GF-D8 (cell line): ENCODE measurements around the gene EIF5A2.
"Not testable (repeated sequence)": the region's sequence is repeated elsewhere in the genome, so short reads cannot be mapped to it uniquely, and the experiment has no call there.

Experiments
- DNase-seq: peaks from one replicate; lab custom pipeline; 2025; lab: John Stamatoyannopoulos, UW

Gene EIF5A2

DNA sequence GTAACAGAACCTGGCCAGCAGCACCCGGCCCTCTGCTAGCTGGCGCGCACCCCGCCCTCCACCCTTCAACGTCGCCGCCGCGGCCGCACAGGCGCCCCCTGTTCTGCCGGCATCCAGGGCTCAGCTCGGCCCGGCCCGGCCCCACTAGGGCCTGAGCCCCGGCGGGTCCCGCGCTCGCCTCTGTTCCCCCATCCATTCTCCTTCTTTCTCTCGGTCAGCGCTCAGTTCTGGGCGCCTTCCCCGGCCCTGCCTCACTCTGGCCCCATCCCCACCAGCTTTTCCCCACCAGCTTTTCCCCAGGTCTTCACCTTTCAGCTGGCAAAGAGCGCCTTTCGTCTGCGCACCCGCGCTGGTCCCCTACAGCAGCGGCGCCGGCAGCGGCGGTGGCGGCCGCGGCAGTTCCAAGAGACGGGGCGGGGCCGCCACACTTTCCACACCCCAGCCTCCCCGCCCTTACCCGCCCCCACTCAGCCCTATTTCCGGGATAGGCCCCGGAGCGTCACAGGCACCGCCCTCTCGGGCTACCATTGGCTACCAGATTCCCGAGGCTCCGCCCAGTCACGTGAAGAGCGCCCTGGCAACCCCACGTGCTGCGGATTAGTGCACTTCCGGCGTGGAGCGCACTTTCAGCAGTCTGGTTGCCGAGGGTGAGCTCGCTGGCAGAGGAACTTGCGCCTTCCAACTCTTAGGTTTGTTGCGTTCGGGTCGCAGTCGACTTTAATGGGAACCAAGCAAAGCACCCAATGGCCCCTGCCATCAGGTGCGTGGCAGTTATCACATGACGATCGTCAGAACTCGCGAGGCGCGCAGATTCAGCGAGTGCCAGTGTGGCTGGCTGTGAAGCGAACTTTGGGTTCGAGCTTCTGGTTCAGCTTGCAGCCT lies at the start of gene EIF5A2:
TSS of gene EIF5A2 (minus strand) at position 403 of the 882 bp plus-strand sequence. CDS start 831 bp downstream, outside the sequence.
- DNase-seq = peak; percentile 92

DNA sequence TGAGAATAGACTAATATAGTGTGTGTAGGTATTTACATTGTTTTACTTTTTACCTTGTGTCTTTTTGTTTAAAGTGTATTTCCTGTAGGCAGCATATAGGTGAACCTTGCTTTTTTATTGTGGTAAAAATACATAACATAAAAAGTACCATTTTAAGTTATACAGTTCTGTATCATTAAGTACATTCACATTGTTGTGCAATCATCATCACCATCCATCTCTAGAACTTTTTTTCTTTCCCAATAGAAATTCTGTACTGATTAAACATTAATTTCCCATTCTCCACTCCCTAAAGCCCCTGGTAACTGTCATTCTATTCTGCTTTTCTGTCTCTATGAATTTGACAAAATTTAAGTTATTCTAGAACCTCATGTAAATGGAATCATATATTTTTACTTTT lies 48.2 kb upstream of the EIF5A2 start:
- DNase-seq = no peak

DNA sequence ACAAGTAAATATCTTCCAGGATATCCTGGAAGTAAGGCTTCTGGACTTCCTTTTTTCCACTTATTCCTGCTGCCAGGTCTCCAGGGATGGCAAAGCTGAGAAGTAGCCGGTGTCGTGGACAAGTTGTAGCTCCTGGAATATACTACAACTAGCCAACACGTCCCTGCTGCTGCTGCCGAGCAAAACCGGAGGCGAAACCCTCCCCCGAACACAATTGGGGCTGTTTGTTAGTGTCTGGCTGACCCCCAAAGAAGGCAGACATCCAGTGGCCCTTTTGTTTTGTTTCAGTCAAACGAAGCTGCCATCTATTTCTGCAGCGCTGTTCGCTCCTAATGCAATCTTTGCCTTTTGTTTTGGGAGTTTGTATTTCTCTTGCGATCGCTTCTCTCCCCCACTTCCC lies 45.3 kb upstream of the EIF5A2 start:
- no peak for DNase-seq

DNA sequence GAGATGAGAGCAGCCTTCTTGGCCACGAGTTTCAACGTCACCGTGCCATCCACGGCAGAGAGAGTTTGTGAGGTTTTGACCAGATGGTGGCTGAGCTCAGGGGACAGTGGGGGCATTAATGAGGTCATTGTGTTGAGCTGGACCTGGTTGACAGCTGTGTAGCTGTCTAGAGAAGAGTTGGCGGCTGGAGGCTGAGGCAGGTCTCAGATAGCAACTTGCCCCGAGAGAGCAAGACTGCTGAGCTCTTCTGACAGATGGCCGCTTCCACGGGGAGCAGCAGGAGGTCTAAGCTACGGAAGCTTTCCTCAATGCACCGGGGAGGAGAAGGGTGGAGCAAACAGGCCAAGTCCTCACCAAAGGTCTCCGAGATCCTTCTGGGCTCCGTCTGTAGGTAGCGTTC lies 44.8 kb upstream of the EIF5A2 start:
- DNase-seq = no peak

DNA sequence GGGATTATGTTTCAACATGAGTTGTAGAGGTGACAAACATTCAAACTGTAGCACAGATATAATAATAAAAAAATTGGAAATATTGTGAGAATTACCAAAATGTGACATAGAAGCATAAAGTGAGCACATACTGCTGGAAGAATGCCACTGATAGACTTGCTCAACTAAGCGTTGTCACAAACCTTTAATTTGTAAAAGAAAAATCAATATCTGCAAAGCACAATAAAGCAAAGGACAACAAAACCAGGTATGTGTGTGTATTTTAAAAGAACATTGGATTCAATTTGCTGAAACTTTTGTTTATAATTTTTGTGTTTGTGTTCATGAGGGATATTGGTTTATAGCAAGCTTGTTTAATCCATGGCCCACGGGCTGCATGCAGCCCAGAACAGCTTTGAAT lies 40.8 kb upstream of the EIF5A2 start:
- DNase-seq = no peak

DNA sequence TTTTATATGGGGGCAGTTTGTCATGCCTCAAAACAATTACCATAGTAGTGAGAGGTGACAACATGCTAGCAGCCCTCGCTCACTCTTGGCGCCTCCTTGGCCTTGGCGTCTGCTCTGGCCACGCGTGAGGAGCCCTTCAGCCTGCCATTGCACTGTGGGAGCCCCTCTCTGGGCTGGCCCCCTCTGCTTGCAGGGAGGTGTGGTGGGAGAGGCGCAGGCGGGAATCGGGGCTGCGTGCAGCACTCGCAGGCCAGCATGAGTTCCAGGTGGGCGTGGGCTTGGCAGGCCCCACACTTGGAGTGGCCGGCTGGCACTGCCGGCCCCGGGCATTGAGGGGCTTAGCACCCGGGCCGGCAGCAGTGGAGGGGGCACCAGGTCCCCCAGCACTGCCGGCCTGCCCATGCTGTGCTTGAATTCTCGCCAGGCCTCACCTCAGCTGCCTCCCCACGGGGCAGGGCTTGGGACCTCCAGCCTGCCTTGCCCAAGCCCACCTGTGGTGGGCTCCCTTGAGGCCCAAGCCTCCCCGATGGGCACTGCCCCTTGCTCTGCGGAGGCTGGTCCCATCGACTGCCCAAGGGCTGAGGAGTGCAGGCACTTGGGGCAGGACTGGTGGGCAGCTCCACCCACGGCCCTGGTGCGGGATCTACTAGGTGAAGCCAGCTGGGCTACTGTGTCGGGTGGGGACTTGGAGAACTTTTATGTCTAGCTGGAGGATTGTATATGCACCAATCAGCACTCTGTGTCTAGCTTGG lies 38.8 kb upstream of the EIF5A2 start:
- DNase-seq = no peak

DNA sequence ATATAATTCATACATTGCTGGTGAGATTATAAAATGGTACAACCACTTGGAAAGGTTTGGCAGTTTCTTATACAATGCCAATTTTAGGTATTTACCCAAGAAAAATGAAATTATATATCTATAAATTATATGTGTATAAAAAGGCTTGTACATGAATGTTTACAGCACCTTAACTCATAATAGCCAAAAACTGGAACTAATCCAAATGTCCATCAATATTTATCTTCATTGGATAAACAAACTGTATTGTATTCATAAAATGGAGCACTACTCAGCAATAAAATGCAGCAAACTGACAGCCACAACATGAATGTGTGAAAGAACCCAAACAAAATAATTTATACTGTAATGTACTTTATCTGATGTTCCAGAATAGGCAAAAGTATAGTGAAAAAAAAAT lies 33.6 kb upstream of the EIF5A2 start:
- DNase-seq = no peak

DNA sequence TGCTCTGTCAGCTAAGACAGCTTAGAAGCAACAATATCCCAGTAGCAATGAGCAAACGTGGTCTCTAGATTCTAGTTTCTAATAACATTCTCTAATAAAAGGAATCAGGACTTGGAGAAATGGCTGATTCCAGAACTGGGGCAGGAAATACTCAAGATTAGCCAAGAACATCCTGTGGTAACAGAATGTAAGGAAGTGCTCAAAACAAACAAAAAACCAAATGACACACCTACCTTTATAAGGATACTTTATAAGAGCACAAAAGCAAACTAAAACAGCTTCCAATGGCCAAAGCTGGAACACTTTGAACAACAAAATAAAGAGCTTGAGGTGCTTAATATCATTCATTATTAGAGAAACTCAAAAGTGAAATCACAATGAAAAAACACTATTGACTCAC lies 33.1 kb upstream of the EIF5A2 start:
- DNase-seq = no peak

DNA sequence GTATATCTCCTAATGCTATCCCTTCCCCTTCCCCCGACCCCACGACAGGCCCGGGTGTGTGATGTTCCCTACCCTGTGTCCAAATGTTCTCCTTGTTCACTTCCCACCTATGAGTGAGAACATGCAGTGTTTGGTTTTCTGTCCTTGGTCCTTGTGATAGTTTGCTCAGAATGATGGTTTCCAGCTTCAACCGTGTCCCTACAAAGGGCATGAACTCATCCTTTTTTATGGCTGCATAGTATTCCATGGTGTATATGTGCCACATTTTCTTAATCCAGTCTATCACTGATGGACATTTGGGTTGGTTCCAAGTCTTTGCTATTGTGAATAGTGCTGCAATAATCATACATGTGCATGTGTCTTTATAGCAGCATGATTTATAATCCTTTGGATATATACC lies 24.6 kb upstream of the EIF5A2 start:
- not testable (repeated sequence) for DNase-seq

DNA sequence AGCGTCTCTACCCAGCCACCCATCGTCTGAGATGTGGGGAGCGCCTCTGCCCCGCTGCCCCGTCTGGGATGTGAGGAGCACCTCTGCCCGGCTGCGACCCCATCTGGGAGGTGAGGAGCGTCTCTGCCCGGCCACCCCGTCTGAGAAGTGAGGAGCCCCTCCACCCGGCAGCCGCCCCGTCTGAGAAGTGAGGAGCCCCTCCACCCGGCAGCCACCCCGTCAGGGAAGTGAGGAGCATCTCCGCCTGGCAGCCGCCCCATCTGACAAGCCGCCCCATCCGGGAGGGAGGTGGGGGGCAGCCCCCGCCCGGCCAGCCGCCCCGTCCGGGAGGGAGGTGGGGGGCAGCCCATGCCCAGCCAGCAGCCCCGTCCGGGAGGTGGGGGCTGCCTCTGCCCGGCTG lies 15.1 kb upstream of the EIF5A2 start:
- not testable (repeated sequence) for DNase-seq

DNA sequence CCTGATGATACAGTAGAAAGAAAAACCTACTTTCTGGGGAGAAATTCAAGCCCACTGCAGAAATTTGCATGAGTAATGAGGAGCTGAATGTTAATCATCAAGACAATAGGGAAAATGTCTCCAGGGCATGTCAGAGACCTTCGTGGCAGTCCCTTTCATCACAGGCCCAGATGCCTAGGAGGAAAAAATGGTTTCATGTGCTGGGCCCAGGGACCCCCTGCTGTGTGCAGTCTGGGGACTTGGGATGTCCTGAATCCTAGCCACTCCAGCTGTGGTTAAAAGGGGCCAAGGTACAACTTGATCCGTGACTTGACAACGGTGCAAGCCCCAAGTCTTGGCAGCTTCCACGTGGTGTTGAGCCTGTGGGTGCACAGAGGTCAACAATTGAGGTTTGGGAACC lies 10.3 kb upstream of the EIF5A2 start:
- DNase-seq = no peak

DNA sequence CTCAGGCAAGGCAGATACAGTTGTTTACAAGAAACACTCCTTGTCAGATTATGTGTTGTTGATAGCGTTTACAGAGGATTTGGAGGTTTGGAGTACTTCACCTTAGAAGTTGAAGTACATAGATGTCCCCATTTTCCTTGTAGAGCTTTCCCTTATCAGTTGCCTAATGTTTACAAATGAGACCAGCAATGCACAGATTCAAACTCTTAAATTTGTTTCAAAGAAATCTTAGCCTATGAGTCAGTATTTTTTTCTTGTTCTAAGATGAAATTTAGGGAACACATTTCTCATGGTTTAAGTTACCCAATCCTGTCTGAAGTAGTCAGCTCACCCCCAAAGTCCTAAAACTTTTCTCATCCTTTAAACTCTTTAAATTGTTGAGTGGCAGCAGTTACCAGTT lies 6.3 kb upstream of the EIF5A2 start:
- no peak for DNase-seq

DNA sequence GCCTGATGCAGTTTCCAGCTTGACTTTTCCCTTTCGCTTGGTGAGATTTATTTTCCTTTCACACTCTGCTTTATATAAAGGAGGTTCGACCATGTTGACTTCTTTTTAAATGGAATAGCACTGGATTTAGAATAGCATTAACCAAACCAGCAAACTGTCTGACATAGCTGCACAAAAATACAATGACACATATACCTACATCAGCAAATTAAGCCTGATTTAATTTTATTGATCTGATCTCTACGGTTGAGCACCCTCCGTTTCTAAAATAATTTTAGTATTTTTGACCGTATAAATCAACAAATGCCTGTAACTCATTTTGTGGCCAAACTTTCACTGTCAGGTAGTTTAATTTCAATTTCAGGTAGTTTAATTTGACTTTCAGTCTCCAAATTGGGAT lies 5.8 kb upstream of the EIF5A2 start:
- no peak for DNase-seq

DNA sequence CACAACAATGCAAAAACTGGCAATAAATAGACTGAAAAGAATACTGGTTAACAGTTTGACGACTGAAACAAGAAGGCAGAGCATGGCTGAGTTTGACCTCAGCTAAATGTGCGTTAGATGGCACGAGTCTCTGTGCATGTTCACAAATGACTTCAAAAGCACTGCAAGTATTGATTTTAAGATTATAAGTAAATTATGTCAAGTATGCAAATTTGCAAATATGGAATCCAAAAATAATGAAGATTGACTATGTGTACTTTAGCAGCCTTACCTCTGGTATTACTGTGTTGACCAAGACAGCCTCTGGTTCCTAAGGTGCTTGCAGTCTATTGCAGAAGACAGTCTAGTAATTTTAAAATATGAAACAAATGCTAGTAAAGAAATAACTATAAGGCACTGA lies 2.6 kb upstream of the EIF5A2 start:
- no peak for DNase-seq

DNA sequence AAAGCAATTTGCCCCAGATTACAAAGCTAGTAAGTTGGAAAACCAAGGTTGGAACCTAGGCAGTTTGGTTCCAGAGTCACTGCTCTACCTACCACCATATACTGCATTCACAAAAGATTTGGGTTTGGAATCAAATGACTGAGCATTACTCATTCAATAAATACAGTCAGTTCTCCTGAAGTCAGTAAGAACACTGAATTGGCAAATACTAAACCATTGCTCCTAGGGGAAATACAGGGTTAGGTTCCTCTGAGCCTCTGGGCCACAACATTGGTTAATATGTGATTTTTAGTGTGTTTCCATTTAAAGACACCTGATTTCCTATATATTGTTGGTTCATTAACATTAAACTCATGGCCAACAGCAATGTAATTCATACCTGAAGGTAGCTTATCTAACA lies 2.1 kb upstream of the EIF5A2 start:
- no peak for DNase-seq

DNA sequence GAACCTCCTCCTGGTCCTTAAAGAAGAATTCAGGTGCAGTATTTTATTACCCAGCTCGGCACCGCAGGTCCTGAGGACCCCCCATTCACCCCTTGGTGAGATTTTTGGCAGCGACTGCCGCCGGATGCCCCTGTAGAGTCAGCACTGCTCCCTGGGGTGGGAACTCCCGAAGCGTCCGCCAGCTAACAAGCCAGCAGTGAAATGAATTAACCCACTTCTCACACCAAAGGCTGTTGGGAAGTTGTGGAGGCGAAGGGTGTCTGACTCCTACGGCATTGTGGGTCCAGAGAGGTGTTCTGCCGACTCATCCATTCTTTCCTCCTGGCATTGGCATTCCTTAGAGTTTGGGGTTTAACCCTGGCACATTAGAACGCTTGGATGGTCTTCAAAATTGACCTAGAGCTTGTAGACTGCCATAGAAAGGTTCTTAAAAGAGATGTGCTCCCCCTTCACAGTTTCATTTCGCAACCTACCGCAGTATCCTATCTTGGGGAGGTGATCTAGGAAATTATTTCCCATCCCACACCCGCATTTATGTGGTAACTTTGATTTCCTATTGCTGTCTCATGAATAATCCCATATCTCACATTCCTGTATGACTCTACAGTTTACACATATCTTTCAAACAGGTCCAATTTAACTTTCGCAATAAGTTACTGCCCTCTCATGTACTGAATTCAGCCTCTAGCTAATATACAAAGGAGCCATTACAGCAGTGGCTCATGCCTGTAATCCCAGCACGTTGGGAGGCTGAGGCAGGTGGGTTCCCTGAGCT lies 879 bp upstream of the EIF5A2 start:
- DNase-seq = peak; percentile 66

DNA sequence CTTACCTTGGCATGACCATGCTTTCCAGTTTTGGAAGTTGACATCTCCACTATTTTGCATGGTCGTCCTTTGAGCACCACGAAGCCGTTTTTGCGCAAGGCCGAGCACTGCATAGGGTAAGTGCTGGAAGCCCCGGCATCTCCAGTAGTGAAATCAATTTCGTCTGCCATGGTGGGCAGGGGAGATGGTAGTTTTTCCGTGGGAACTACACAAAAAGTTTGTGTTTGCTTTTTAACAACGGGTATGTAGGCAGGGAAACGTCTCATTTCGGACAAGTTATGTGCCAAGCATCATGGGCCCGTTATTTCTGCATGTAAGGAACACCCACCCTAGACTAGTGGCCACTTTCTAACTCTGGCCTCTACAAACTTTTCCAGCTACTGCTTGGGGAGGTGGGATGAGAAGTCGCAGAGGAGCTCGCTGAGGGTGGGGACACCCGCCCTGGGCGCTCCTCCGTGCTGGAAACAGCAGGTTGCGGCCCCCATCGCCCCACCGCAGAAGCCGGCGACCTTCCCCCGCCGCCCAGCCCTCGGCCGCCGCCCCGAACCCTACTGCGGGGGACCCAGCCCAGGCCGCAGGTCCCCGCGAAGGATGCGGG lies 701 bp downstream of the EIF5A2 start:
- DNase-seq = no peak

DNA sequence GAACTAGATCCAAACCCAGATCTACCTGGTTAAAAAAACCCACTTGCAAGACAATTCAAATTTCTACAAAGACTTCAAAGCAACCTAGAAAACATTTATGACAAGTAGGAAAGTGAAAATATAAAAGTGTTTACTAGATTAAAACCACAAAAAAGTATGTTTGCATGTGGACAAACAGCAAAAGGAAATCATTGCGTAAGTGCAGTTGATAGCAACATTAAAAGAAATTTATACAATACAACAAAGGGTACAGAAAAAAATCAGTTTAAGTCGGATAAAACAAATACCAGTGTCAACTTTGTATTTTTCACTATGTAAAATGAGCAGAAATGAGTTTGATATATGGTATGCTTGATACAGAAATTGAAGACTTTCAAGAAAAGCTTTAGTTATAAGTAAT lies 2.6 kb downstream of the EIF5A2 start:
- no peak for DNase-seq

DNA sequence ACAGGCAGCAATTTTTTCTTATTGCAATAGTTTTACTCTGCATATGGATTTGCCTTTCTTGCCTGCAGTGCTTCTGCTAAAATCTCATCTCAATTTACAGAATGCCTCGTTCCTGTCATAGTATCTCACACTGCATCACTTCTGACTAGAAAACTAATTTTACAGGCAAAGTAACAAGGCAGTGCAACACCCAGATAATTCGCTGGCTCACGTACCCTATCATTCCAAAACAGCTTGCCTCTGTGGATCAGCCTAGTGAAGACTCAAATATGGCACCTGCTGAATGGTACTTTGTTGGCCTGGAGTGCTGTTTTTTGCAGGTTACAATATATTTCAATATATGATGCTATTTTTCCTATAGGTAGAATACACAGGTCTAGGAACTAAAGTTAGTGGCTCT lies 5.3 kb downstream of the EIF5A2 start:
- DNase-seq = no peak

DNA sequence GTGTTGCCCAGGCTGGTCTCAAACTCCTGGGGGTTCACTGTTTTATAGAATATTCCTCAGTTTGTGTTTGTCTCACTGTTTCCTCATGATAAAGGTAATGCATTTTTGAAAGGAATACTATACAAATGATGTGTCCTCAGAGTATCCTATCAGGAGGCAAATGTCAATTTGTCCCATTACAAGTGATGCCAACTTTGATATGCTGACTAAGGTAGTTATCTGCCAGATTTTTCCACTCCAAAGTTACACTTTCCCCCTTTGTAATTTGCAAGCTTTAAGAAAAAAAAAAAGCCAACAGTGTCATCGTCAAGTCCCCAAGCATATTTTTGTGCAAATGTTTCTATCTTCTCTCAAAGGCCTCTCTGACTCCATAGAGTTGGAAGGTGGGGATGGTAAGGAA lies 9.0 kb downstream of the EIF5A2 start:
- no peak for DNase-seq

DNA sequence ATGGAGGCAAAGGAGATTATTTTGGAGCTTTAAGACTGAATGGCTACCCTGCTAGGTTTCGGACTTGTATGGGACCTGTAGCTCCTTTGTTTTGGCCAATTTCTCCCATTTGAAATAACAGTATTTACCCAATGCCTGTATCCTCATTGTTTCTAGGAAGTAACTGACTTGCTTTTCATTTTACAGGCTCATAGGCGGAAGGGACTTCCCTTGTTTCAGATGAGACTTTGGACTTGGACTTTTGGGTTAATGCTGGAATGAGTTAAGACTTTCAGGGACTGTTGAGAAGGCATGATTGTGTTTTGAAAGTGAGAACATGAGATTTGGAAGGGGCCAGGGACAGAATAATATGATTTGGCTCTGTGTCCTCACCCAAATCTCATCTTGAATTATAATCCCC lies 10.5 kb downstream of the EIF5A2 start:
- no peak for DNase-seq

DNA sequence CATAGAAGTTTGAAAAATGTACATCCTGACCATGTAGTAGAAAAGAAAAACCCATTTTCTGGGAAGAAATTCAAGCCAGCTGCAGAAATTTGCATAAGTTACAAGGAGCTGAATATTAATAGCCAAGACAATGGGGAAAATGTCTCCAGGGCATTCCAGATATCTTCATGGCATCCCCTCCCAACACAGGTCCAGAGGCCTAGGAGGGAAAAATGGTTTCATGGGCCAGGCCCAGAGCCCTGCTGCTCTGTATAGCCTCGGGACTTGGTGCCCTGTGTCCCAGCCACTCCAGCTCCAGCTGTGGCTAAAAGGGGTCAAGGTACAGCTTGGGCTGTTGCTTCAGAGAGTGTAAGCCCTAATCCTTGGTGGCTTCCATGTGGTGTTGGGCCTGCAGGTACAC lies 11.2 kb downstream of the EIF5A2 start:
- not testable (repeated sequence) for DNase-seq
